GM19455 (cell line): ENCODE results near the gene TRABD2B.

Experiments used
- ATAC-seq: cut with Tn5 transposase; IDR thresholded peaks from one replicate; pipeline ENCODE4 v1.9.1; 2021; ENCODE audit not compliant: unreplicated experiment

TRABD2B gene

GRCh38 chr1:47782414-47783166 lies 214.6 kb downstream of the TRABD2B start:
- no peak for ATAC-seq

DNA sequence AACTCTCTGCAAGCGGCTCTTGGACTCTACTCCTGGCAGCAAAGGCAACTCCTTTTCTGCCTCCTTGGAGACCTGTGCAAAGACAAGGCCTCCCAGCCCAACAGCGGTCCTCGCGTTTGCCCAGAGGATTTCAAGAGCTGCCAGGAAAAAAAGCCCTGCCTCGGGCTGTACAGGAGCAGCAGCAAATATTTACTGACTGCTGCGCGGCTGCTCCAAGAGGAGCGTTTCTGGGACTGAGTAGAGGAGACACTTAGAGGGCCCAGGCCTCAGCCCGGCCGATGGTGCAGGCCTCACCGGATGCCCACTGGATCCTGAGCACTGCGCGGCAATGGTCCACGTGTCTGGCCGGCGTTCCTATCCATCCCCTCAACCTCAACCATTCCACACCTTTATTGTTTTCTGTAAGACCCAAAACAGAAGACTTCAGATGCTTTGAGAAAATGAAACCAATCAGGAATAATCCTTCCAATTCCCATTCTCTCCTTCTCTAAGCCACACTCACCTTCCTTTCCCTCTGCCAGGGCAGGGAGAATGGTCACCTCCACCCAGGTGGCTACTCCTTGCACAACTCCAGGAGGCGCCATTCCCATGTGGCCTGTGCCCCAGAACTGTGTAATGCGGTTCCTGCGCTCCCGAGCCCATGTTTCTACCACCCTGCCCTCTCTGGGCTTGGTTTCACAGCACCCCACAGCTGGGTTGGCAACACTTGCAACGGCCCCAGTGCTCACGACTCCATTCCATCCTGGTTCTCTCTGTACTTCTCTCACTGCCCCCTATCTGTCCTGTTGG lies 215.8 kb downstream of the TRABD2B start:
- ATAC-seq, result no peak

- no peak for ATAC-seq
These were observed 216.7 kb downstream of the TRABD2B start for GRCh38 chr1:47780469-47780995.

DNA sequence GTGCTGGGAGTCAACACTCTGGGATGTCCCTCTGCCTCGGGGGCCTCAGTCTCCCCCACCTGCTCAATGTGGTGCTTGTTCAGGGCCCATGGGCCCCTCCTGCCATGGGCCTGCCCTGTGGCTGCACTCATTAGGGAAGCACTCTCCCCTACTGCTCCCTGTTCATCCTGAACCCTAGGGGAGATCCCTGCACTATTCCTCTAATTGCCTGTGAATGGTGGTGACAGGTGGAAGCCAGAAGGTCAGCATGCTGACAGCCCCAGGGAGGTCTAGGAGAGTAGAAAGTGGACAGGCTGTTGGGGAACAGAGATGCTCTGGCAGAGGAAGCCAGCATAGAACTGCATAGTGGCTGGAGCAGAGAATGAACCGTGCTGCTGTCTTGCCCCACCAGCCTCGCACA lies 217.6 kb downstream of the TRABD2B start:
- no peak for ATAC-seq

DNA sequence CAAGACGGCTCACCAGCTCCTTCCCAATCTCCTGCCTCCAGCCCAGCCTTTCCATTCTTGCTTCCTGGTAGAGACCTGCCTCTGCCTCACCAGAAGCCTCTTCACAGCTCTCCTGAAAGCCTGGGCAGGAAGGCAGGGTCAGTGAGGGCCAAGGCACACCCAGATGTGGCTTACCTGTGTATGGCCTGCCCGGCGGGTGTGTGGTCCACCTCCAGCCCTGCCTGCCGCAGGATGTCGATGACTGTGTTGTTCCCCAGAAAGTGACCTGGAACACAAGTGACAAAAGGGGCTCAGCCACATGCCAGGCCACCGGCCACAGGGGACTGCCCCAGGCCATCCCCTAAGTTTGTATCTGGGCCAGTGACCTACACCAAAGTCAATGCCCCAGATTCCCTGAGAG lies 218.9 kb downstream of the TRABD2B start:
- ATAC-seq, result no peak

- no peak for ATAC-seq
These were observed 219.9 kb downstream of the TRABD2B start for GRCh38 chr1:47777322-47777721.

DNA sequence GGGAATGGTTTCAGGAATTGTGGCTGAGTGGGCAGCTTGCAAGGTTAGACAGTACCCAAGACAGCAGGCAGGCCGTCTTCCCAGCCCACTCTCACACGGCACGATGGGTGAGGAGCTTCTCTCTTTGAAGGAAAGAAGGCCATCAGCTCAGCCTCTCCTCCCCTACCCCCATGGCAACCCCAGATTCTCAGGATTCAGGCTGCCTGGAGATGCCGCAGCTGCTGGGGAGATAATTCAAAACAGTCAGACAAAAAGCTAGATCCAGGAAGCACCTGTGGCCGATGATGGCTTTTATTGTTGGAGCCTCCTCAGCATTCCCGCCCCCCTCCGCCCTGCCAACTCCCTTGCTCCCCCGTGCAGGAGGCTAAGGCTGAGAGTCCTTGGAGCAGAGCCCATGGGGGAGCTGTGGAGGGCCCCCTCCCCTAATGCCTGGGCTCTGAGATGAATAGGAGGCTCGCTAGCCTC lies 220.5 kb downstream of the TRABD2B start:
- ATAC-seq, result no peak

GRCh38 chr1:47774986-47775834 lies 222.0 kb downstream of the TRABD2B start:
- ATAC-seq, result no peak

DNA sequence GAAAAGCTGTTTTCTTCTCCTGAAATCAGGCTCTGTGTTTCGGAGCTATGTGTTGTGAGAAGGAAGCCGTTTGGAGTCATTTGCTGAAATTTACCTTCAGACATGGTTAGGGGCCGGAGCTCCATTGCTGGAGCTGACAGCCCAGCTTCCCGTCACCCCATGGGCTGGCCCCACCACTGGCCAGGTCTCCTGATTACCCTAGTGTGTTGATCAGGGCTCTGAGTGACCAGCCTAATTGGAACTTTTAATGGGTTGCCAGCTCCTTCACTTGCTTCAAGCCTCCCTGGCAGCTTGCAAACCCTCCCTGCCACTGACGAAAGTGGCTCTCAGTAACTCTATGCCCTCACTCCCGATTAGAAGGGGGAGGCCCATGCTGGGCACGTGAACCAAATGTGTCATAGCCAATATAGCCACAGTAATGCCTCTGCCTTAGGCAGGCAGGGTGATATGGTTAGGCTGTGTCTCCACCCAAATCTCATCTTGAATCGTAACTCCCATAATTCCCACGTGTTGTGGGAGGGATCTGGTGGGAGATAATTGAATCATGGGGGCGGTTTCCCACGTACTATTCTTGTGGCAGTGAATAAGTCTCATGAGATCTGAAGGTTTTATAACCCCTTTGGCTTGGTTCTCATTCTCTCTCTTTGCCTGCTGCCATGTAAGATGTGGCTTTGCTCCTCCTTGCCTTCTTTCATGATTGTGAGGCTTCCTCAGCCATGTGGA lies 224.1 kb downstream of the TRABD2B start:
- no peak for ATAC-seq

DNA sequence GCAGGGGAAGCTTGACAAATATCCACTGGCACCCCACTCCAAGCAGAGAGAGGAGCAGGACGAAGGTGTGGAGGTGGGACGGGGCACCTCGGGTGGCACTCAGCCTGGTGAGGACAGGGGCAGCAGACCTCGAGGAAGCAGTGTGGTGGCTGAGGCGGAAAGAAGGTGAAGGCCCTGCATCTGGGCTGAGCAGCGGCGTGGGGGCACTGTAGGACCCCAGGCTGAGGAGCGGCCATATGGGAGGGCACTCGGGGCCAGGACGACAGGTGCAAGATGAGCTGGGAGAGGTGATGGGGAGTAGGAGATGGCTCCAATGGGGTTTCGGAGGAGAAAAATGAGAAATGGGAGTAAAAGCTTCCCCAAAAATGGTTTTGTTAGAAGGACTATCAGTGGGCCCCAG lies 224.9 kb downstream of the TRABD2B start:
- ATAC-seq, result no peak

GRCh38 chr1:47771751-47772150 lies 225.4 kb downstream of the TRABD2B start:
- no peak for ATAC-seq

DNA sequence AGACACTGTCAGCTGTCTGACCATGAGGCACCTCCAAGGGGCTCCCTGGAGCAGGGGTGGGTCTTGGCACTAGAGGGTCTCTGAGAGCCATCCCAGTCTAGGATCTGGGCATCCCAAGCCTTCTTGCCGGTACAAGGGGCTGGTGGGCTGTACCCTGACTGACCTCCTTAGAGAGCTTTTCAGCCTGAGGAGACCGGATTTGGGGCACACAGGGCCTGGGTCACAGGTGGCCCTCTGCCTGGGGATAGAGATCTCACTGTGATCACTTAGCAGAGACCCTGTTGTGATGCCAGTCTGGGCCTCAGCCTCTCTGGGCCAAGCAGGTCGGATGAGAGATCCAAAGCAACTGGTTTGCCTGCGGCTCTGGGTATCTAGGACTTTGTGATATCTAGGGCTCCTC lies 227.2 kb downstream of the TRABD2B start:
- no peak for ATAC-seq

- ATAC-seq, result no peak
These were observed 227.9 kb downstream of the TRABD2B start for GRCh38 chr1:47769295-47769694.

- ATAC-seq, result no peak
These were observed 229.5 kb downstream of the TRABD2B start for GRCh38 chr1:47767741-47768100.

DNA sequence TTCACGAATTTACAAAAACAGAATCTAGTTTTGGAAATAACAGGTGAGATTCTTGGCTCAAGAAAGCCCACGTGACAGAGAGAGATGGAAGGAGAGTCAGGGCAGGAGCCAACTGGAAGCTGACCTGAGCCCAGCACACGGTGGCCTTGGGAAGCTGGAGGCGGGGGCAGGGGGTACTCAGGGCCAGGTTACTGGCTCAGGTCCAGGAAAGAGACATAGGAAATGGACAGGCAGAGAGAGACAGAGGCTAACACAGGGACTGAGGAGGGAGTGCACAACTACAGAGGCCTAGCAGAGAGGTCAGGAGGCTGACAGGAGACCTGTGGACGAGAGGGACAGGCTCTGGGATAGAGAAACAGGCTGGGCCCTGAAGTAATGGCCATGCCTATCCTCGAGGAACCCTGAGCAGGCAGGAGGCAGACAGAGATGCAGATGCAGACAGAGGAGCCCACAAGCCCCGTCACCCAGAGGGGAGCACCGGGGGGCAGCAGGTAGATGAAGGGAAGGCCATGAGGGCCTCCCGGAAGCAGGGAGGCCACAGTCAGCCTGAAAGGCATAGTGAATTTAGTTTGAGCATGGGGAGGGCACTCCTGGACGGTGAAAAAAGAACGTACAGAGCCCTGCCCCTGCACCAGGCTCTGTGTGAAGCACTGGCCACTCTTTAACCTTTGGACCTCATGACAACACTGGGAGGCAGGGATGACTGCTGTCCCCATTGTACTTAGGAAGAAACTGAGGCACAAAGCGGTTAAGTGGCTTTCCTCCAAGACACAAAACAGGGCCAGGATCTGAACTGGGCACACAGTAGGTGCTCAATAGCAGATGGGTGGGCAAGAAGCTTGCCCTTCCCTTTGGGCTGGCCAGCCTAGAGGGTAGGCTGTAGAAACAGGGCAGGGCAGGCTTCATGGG lies 230.1 kb downstream of the TRABD2B start:
- no peak for ATAC-seq

DNA sequence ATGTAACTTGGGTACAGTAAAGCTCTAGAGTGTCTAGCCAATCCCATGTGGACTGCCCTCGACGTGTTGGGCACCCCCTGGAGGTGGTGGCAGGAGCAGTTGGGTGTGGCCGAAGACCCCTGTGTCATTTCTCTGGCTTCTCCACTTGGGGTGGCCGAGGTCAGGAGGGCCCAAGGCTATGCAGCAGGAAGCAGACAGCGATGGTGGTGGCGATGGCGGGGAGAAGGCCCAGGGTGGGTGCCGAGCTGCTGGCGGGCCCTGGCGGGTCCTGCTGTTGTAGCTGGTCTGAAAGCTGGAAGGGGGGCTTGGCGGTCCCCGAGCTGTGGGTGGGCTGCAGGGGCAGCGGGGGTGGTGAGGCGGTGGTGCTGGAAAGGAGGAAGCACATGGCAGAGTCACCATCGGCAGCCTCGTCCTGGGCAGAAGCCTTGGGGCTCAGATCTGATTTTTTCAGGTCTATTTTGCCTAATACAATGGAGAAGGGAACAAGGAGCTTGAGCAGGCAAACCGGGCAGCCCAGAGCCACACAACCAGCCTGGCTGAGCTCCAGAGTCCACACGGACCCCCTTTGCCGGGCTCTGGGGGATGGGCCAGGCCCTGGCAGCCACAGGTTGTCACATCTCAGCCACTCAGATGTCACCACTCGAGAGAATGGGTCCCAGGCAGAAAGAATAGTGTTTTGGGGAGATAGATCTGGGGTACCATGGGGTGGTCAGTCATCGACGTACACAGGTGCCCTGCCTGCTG lies 231.3 kb downstream of the TRABD2B start:
- ATAC-seq, result no peak

DNA sequence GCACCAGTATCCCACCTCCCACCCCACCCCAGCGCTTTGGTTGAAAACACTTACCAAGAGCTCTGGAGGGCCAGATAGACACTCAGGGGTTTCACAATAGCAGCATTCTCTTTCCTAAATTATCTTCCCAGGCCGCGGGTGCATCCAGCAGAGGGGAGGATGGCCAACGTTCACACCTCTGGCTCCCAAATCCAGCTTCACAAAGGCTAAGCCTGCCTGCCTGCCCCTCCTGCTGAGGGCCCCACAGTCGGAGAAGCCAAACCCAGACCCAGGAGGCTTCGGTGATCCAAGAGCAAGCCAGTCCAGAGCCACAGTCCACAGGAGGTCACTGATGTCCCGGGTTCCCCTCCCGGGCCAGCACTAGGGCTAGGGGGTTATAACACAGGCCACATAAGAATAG lies 231.9 kb downstream of the TRABD2B start:
- ATAC-seq, result no peak

- no peak for ATAC-seq
These were observed 232.6 kb downstream of the TRABD2B start for GRCh38 chr1:47764461-47765046.
